OCI-LY1 (cell line): ENCODE results near the gene GET3.
A peak's percentile ranks its signal among the peaks of the same experiment; 100 is the strongest.

Experiments
- H2AFZ ChIP-seq: fragments of 200-600 bp; sonication (generic), shearing (Covaris generic); 2 replicates; pipeline ENCODE4 v1.6.0; 2014; ENCODE audit warnings: antibody characterized with exemption, mild to moderate bottlenecking, low read length
- H3F3A ChIP-seq: fragments of 200-600 bp; sonication (generic), shearing (Covaris generic); 2 replicates; pipeline ENCODE4 v1.6.0; 2014; ENCODE audit warnings: mild to moderate bottlenecking, antibody characterized with exemption, low read length, moderate library complexity; ENCODE audit not compliant: insufficient read depth
- H3K27ac ChIP-seq: fragments of 200-600 bp; sonication (generic); 2 replicates; pipeline ENCODE4 v1.5.1; 2014; ENCODE audit warnings: low read length, mixed run types, mild to moderate bottlenecking, low read depth; ENCODE audit not compliant: poor library complexity, severe bottlenecking
- H3K27me3 ChIP-seq: fragments of 200-600 bp; sonication (generic); 2 replicates; pipeline ENCODE4 v1.6.0; 2014; ENCODE audit warnings: antibody characterized with exemption, mild to moderate bottlenecking, low read length, moderate library complexity; ENCODE audit not compliant: insufficient read depth
- H3K36me3 ChIP-seq: fragments of 200-600 bp; sonication (generic); 2 replicates; pipeline ENCODE4 v1.6.1; 2014; ENCODE audit warnings: mild to moderate bottlenecking, antibody characterized with exemption, low read length, moderate library complexity, mixed read lengths; ENCODE audit not compliant: insufficient read depth
- H3K4me1 ChIP-seq: fragments of 200-600 bp; sonication (generic); 2 replicates; pipeline ENCODE4 v1.5.1; 2014; ENCODE audit warnings: mild to moderate bottlenecking, low read length, moderate library complexity; ENCODE audit not compliant: insufficient read depth, severe bottlenecking
- H3K4me2 ChIP-seq: fragments of 200-600 bp; sonication (generic), shearing (Covaris generic); 2 replicates; pipeline ENCODE4 v1.6.1; 2014; ENCODE audit warnings: low read length
- H3K4me3 ChIP-seq: fragments of 200-600 bp; sonication (generic); 2 replicates; pipeline ENCODE4 v1.5.1; 2014; ENCODE audit warnings: low read length, low read depth, mild to moderate bottlenecking, mixed read lengths; ENCODE audit not compliant: poor library complexity, severe bottlenecking
- H3K79me2 ChIP-seq: fragments of 200-600 bp; shearing (Covaris generic); 2 replicates; pipeline ENCODE4 v1.6.1; 2016; ENCODE audit warnings: mixed run types, low read length, mixed read lengths; ENCODE audit not compliant: insufficient read depth
- H3K9ac ChIP-seq: fragments of 200-600 bp; sonication (generic), shearing (Covaris generic); 2 replicates; pipeline ENCODE4 v1.6.1; 2014; ENCODE audit warnings: mild to moderate bottlenecking, low read length, mixed read lengths
- H3K9me2 ChIP-seq: fragments of 200-600 bp; sonication (generic), shearing (Covaris generic); 2 replicates; pipeline ENCODE4 v1.6.1; 2014; ENCODE audit warnings: low read depth, mild to moderate bottlenecking, low read length, mixed read lengths
- H3K9me3 ChIP-seq: fragments of 200-600 bp; shearing (Covaris generic); 2 replicates; pipeline ENCODE4 v1.6.1; 2014; ENCODE audit warnings: low read length, mixed read lengths
- H4K20me1 ChIP-seq: fragments of 200-600 bp; sonication (generic), shearing (Covaris generic); 2 replicates; pipeline ENCODE4 v1.6.0; 2016; ENCODE audit warnings: mild to moderate bottlenecking, low read length; ENCODE audit not compliant: insufficient read depth
- CTCF ChIP-seq: fragments of 200-600 bp; sonication (generic), shearing (Covaris generic); IDR thresholded peaks from 2 replicates; pipeline ENCODE4 v1.5.1; 2017; ENCODE audit warnings: mild to moderate bottlenecking, antibody characterized with exemption, low read length, moderate library complexity, mixed read lengths
- EZH2 ChIP-seq: fragments of 200-600 bp; sonication (generic), shearing (Covaris generic); IDR thresholded peaks from 2 replicates; pipeline ENCODE4 v1.8.0; 2017; ENCODE audit warnings: borderline replicate concordance, mixed run types, mild to moderate bottlenecking, antibody characterized with exemption, low read length, moderate library complexity, mixed read lengths

The GET3 gene

GRCh38 chr19:12715102-12715501 lies 22.2 kb upstream of the GET3 start:
- Histone ChIP-seq H3K9ac (no peak overlapping the region), H3K36me3 (peaks cover 90% of the 10 kb centered on the region), H3K79me2 (peaks cover 21% of the 10 kb centered on the region), H3F3A (no peaks in the 10 kb centered on the region), H4K20me1 (no peaks in the 10 kb centered on the region), H2AFZ (no peak overlapping the region), H3K27me3 (no peaks in the 10 kb centered on the region), H3K9me2 (no peaks in the 10 kb centered on the region), H3K4me2 (no peak overlapping the region), H3K4me3 (no peak overlapping the region), H3K27ac (no peak overlapping the region), H3K4me1 (peaks cover under 1% of the 10 kb centered on the region), H3K9me3 (no peaks in the 10 kb centered on the region)
- TF ChIP-seq CTCF (no peak), EZH2 (no peak)

- Histone ChIP-seq H3F3A (no peaks in the 10 kb centered on the region), H3K79me2 (peaks cover 29% of the 10 kb centered on the region), H3K4me1 (peaks cover 8% of the 10 kb centered on the region), H3K9me2 (no peaks in the 10 kb centered on the region), H3K36me3 (peaks cover 89% of the 10 kb centered on the region), H3K4me3 (no peak overlapping the region), H4K20me1 (no peaks in the 10 kb centered on the region), H2AFZ (no peak overlapping the region), H3K27ac (no peak overlapping the region), H3K27me3 (no peaks in the 10 kb centered on the region), H3K9ac (no peak overlapping the region), H3K9me3 (no peaks in the 10 kb centered on the region), H3K4me2 (no peak overlapping the region)
- TF ChIP-seq EZH2 (no peak), CTCF (no peak)
Measured at GRCh38 chr19:12715929-12716328, 21.4 kb upstream of the GET3 start.

- H3K9ac ChIP-seq, result peak overlapping the region; percentile 90; the same call in 1 of the 2 replicates
- peak overlapping the region; percentile 86 for H3K4me2 ChIP-seq
- no peak overlapping the region for H3K27ac ChIP-seq
- peaks cover 17% of the 10 kb centered on the region for H3K4me1 ChIP-seq
- H3K79me2 ChIP-seq, result peaks cover 54% of the 10 kb centered on the region
- H3K27me3 ChIP-seq, result no peaks in the 10 kb centered on the region
- peak overlapping the region; percentile 73 for H3K4me3 ChIP-seq
- no peak overlapping the region for H2AFZ ChIP-seq
- no peaks in the 10 kb centered on the region for H3K9me2 ChIP-seq
- H3K9me3 ChIP-seq, result no peaks in the 10 kb centered on the region
- peaks cover 52% of the 10 kb centered on the region for H3K36me3 ChIP-seq
- TF ChIP-seq CTCF, result no peak
- TF ChIP-seq EZH2, result no peak
- no peaks in the 10 kb centered on the region for H3F3A ChIP-seq
- no peaks in the 10 kb centered on the region for H4K20me1 ChIP-seq
Measured at GRCh38 chr19:12720296-12720695, 17.0 kb upstream of the GET3 start.
